Stomach (tissue), 4 donors: ENCODE measurements around the gene PCDHB13.

Experiments used
- CTCF ChIP-seq, 7 experiments: fragments of 450-650 bp in 4 of 7; fragments of 200-600 bp in 3 of 7; sonication (generic) in 3 of 7; IDR thresholded peaks; one replicate each; pipeline ENCODE4 v1.5.1; 2016 to 2019; ENCODE audit warnings: antibody characterized with exemption in 7 of 7, control low read depth in 2 of 7, mild to moderate bottlenecking in 1 of 7
- EP300 ChIP-seq: sonication (generic); formaldehyde crosslinking; IDR thresholded peaks from one replicate; pipeline ENCODE4 v1.6.1; 2017; ENCODE audit warnings: antibody characterized with exemption
- POLR2A ChIP-seq, 4 donors: fragments of 450-650 bp; IDR thresholded peaks; one replicate each; pipeline ENCODE4 v1.6.1; 2016; ENCODE audit warnings: antibody characterized with exemption in 4 of 4, control low read depth in 2 of 4, mild to moderate bottlenecking in 1 of 4, moderate library complexity in 1 of 4
- POLR2AphosphoS5 ChIP-seq, 3 donors: sonication (generic); formaldehyde crosslinking; IDR thresholded peaks; one replicate each; pipeline ENCODE4 v1.6.1; 2016; ENCODE audit warnings: antibody characterized with exemption in 3 of 3

- TF ChIP-seq CTCF (IDR thresholded peaks at IDR 0.05) (no peak), POLR2A (IDR thresholded peaks at IDR 0.05) (no peak), POLR2AphosphoS5 (IDR thresholded peaks at IDR 0.05) (no peak), EP300 (no peak)
These were observed 47.5 kb downstream of the PCDHB13 start for GRCh38 chr5:141261238-141261546.
